Loucy (cell line): ENCODE data around the gene WBP1L.

Experiments
- EZH2phosphoT487 ChIP-seq: fragments of 200-600 bp; IDR thresholded peaks from 2 replicates; pipeline ENCODE4 v1.6.1; 2018; ENCODE audit warnings: antibody characterized with exemption, mild to moderate bottlenecking, moderate library complexity, borderline replicate concordance
- TF ChIP-seq, protein P1 (sequence below): fragments of 200-600 bp; sonication (generic); conservative IDR thresholded peaks from 2 replicates; pipeline ENCODE4 v1.5.1; 2014; ENCODE audit warnings: mild to moderate bottlenecking, antibody characterized with exemption, low read length

DNA sequence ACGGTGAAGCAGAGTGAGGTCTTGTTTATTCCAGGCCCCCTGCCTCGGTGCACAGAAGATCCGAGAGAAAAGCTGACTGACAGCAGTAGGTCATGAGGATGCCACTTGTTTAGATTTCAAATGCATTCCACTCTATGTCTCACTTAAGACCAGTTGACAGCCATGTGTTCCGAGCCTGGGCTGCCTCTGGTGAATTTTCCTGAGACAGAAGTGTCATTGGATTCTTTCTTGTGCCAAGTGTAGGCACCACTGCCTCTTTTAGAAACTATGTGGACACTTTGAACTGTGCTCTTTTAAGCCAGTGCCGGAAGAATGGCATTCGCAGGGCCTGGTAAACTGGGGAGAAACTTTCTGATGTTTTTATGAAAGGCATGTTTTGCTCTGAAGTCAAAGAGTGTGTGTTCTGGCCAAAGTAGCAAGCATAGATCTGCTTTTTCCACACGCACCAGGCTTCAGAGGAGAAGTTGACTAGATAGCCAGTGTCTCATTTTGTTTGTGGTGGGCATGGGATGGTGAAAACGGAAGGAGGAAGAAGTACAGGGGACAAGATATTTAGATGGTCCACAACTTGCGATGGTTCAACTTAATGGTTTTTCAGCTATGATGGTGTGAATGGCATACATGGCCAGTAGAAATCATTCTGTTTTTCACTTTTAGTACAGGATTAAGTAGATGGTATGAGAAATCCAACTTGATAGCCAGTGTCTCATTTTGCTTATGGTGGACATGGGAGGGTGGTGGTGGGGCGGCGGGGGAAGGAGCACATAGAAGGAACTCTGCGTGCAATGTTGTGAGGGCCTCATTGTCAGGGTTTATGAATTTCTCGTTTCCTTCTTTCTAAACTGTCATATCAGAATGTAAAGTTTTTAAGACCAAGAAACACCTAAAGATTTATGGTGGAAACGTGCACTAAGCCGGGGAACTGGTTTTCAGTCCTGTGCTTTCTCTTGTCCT, 52.0 kb downstream of the WBP1L start:
- TF ChIP-seq, protein P1, sequence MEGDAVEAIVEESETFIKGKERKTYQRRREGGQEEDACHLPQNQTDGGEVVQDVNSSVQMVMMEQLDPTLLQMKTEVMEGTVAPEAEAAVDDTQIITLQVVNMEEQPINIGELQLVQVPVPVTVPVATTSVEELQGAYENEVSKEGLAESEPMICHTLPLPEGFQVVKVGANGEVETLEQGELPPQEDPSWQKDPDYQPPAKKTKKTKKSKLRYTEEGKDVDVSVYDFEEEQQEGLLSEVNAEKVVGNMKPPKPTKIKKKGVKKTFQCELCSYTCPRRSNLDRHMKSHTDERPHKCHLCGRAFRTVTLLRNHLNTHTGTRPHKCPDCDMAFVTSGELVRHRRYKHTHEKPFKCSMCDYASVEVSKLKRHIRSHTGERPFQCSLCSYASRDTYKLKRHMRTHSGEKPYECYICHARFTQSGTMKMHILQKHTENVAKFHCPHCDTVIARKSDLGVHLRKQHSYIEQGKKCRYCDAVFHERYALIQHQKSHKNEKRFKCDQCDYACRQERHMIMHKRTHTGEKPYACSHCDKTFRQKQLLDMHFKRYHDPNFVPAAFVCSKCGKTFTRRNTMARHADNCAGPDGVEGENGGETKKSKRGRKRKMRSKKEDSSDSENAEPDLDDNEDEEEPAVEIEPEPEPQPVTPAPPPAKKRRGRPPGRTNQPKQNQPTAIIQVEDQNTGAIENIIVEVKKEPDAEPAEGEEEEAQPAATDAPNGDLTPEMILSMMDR: no peak
- no peak for TF ChIP-seq EZH2phosphoT487
